Fibroblast of mammary gland (primary cell): ENCODE measurements around the gene DNAL1.

Source experiments
- DNase-seq: peaks from one replicate; pipeline ENCODE4 v3.0.0-alpha.2; 2010; ENCODE audit warnings: low read depth
- H3K4me3 ChIP-seq: 2 replicates; pipeline ENCODE4 v1.5.1; 2011; ENCODE audit warnings: low read depth, mild to moderate bottlenecking, low read length, moderate library complexity; ENCODE audit not compliant: control insufficient read depth
- TF ChIP-seq, protein P1 (sequence below): conservative IDR thresholded peaks from 2 replicates; pipeline ENCODE4 v1.5.1; 2011; ENCODE audit warnings: low read depth, low read length, inconsistent platforms; ENCODE audit not compliant: control insufficient read depth, insufficient read depth

The DNAL1 gene

DNA sequence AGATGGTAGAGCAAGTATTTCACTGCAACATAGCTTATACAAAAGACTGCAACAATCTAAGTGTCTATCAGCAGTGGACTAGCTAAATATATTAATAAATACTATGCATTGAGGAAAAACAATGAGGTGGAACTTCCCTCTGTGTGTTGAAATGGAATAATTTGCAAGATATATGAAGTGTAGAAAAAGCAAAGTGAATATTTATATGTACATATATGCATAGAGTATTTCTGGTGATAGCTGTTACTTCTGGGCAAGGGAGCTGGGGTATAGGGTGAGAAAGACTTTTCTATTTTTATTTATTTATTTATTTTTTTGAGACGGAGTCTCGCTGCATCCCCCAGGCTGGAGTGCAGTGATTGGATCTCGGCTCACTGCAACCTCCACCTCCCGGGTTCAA is 33.9 kb downstream of the DNAL1 start:
- no peak for DNase-seq
- H3K4me3 ChIP-seq = no peak overlapping the region
- TF ChIP-seq, protein P1, sequence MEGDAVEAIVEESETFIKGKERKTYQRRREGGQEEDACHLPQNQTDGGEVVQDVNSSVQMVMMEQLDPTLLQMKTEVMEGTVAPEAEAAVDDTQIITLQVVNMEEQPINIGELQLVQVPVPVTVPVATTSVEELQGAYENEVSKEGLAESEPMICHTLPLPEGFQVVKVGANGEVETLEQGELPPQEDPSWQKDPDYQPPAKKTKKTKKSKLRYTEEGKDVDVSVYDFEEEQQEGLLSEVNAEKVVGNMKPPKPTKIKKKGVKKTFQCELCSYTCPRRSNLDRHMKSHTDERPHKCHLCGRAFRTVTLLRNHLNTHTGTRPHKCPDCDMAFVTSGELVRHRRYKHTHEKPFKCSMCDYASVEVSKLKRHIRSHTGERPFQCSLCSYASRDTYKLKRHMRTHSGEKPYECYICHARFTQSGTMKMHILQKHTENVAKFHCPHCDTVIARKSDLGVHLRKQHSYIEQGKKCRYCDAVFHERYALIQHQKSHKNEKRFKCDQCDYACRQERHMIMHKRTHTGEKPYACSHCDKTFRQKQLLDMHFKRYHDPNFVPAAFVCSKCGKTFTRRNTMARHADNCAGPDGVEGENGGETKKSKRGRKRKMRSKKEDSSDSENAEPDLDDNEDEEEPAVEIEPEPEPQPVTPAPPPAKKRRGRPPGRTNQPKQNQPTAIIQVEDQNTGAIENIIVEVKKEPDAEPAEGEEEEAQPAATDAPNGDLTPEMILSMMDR = no peak

DNA sequence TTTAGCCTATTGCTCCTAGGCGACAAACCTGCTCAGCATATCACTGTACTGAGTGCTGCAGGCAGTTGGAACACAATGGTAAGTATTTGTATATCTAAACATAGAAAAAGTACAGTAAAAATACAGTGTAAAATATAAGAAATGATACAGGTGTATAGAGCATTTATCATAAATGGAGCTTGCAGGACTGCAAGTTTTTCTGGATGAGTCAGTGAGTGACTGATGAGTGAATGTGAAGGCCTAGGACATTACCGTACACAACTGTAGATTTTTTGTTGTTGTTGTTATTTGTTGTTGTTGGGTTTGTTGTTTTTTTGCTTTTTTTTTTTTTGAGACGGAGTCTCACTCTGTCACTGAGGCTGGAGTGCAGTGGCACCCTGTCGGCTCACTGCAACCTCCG is 36.0 kb downstream of the DNAL1 start:
- no peak overlapping the region for H3K4me3 ChIP-seq
- no peak for DNase-seq
- TF ChIP-seq, protein P1 = no peak

DNA sequence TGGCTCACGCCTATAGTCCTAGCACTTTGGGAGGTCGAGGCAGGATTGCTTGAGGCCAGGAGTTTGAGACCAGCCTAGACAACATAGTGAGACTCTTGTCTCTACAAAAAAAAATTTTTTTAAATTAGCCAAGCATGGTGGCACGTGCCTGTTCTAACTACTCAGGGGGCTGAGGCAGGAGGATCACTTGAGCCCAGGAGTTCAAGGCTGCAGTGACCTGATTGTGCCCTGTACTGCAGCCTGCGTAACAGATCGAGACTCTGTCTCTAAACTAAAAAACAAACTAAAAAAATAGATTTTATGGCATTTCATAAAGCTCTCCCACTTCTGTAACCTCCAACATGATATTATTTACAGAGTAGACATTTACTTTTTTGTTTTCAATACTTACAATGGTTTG is 39.8 kb downstream of the DNAL1 start:
- TF ChIP-seq, protein P1 = no peak
- no peak for DNase-seq
- H3K4me3 ChIP-seq = no peak overlapping the region

DNA sequence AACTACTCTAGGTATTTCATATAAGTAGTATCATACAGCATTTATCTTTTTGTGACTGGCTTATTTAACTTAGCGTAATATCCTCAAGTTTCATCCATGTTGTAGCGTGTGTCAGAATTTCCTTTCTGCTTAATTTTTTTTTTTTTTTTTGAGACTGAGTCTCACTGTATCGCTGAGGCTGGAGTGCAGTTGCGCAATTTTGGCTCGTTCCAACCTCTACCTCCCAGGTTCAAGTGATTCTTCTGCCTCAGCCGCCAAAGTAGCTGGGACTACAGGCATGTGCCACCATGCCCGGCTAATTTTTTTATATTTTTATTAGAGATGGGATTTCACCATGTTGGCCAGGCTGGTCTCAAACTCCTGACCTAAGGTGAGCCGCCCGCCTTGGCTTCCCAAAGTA is 40.5 kb downstream of the DNAL1 start:
- no peak for DNase-seq
- TF ChIP-seq, protein P1 = no peak
- no peak overlapping the region for H3K4me3 ChIP-seq

DNA sequence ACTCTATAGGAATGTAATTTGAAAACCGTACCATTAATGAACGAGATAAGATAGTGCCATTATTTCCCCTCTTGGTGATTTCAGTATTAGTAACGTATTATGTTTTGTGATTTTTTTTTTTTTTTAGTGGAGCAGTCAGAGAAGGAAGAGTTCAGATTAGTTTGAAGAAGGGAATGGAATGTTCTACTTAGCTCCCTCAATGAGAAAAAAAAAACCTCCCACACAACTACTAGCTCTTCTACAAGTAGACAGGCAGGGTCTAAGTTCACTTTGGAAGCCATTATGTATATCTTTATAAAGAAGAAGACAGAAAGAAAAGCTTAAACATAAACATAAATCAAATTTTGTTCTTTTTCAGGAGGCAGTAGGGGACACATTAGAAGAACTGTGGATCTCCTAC is 42.1 kb downstream of the DNAL1 start:
- DNase-seq = no peak
- no peak overlapping the region for H3K4me3 ChIP-seq
- TF ChIP-seq, protein P1 = no peak

DNA sequence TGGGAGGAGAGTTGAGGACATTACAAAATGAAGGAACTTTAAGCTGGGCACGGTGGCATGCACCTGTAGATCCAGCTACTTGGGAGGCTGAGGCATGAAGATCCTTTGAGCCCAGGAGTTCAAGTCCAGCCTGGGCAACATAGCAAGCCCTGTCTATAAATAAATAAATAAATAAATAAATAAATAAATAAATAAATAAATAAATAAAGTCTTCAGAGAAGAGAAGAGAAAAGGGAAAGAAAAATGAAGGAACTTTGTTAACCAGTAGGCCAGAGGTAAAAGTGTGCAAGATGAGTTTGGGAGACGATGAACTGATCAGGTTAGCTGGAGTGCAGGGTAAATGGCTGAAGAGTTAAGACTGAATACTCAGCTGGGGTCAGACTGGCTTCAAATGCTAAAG is 49.3 kb downstream of the DNAL1 start:
- TF ChIP-seq, protein P1 = no peak
- H3K4me3 ChIP-seq = no peak overlapping the region
- no peak for DNase-seq

DNA sequence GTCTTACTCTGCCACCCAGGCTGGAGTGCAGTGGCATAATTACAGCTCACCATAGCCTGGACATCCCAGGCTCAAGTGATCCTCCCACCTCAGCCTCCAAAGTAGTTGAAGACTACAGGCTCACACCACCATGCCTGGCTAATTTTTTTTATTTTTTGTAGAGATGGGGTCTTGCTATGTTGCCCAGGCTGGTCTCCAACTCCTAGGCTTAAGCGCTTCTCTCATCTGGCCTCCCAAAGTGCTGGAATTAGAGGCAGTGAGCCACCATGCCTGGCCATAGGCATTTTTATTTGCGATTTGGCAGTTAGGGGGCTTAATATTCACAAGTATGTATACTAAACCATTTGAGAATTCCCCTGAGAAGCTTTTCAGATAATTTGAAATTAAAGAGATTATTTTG is 50.3 kb downstream of the DNAL1 start:
- no peak overlapping the region for H3K4me3 ChIP-seq
- DNase-seq = no peak
- TF ChIP-seq, protein P1 = no peak
